HG02885 (cell line): ENCODE results near the gene UQCRC2.
"Not testable (repeated sequence)": the region's sequence is repeated elsewhere in the genome, so short reads cannot be mapped to it uniquely, and the experiment has no call there.

Source experiments
- ATAC-seq: cut with Tn5 transposase; IDR thresholded peaks from one replicate; pipeline ENCODE4 v1.9.1; 2021; ENCODE audit warnings: mild to moderate bottlenecking; ENCODE audit not compliant: unreplicated experiment, poor library complexity

UQCRC2 gene

GRCh38 chr16:21973945-21974344 lies 20.8 kb downstream of the UQCRC2 start:
- no peak for ATAC-seq

- no peak for ATAC-seq
Measured at GRCh38 chr16:21980032-21980431, 26.9 kb downstream of the UQCRC2 start.

DNA sequence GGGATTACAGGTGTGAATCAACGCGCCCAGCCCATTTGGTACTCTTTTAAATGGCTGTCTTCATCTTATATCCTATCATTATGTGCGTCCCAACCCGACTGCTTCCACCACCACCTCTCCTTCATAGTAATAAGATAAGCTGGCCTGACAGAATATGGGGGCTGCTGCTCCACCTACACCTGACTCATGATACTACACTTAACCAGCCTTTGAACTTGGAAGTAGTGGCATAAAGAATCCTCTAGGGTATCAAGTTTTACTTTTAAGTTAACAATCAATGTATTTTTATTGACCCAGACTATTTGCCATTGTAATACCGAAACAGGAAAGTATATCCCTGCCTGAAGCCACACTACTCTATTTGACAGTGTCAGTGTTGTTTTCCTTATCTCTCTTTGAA lies 28.9 kb downstream of the UQCRC2 start:
- no peak for ATAC-seq

DNA sequence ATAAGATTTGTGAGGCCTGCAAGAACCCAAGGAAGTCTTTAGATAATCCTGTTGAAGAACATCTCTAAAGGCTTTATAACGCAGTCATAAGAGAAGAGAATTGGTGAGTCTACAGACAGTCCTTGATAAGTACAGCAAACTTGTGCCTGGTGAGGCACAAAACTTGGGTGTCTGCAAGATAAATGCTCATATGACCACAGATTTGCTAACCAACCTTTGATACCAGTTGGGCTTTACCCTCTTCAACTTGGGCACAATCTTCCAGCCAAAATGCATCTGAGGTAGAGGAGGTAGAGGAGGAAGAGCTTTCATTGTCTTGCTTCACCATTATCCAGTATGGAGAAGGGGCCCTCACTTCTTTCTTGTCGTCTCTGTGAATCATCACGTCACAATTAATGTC lies 30.9 kb downstream of the UQCRC2 start:
- no peak for ATAC-seq

GRCh38 chr16:21985524-21985923 lies 32.4 kb downstream of the UQCRC2 start:
- ATAC-seq = no peak

DNA sequence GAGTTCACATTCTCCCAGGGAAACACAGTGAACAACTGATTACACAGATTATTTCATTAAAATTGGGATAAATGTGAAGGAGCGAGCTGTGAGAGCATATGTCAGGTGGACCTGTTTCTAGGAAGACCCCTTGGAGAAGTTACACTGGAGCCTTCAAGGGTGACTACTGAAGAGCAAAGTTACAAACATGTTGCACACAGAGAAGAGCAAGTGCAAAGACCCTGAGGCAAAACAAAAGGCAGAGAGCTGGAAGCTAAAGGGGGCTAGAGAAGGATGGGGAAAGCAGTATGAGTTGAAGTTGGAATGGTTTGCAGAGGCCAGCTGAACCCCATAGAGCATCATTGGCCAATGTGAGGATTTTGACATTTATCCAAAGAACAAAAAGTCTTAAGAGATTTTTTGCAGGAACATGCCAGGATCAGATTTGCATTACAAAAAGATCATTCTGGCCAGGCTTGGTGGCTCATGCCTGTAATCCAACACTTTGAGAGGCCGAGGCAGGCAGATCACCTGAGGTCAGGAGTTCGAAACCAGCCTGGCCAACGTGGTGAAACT lies 33.6 kb downstream of the UQCRC2 start:
- no peak for ATAC-seq

DNA sequence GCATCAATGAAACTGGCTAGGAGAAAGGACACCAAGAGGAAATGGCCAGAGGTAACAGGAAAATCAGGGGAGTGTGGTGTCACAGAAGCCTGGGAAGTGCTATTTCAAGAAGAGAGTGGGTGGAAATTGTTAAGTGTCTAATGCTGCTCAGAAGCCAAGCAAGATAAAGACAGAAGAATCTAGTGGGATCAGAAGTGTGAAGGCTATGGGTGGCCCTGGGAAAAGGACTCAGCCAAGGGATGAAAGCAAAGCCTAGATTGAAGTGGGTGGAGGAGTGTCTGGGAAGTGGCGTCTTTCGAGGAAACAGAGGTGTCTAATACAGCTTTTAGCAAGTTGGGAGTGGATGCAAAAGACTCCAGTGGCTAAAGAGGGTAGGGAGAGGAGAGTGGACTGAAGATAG lies 34.3 kb downstream of the UQCRC2 start:
- no peak for ATAC-seq

- ATAC-seq = no peak
Measured at GRCh38 chr16:21989133-21989532, 36.0 kb downstream of the UQCRC2 start.

DNA sequence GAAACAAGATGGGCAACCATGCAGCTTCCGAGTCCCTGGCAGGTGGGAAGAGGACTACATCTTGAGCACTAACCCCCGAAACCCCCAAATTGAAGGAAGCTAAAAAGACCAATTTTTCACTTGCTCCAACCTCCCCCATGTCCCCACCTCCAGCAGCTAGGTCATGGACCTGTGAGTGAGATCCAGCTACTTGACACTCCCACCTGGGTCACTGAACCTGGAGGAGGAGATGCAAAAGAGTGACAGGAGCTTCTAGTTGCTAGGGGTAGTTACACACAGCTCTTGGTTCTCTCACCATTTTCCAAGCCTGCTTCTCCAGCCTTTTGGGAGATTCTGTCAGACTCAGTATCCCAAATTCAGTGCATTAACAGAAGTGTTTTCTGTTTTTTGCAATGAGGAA lies 36.6 kb downstream of the UQCRC2 start:
- no peak for ATAC-seq

GRCh38 chr16:21990381-21990944 lies 37.3 kb downstream of the UQCRC2 start:
- ATAC-seq = no peak

- no peak for ATAC-seq
Measured at GRCh38 chr16:21991621-21992020, 38.5 kb downstream of the UQCRC2 start.

- no peak for ATAC-seq
Measured at GRCh38 chr16:21994856-21995465, 41.8 kb downstream of the UQCRC2 start.

- ATAC-seq = no peak
Measured at GRCh38 chr16:21996923-21997696, 43.9 kb downstream of the UQCRC2 start.

GRCh38 chr16:21997697-21998480 lies 44.7 kb downstream of the UQCRC2 start:
- no peak for ATAC-seq

GRCh38 chr16:22001591-22001990 lies 48.4 kb downstream of the UQCRC2 start:
- no peak for ATAC-seq

- ATAC-seq = not testable (repeated sequence)
Measured at GRCh38 chr16:22002047-22002446, 48.9 kb downstream of the UQCRC2 start.

DNA sequence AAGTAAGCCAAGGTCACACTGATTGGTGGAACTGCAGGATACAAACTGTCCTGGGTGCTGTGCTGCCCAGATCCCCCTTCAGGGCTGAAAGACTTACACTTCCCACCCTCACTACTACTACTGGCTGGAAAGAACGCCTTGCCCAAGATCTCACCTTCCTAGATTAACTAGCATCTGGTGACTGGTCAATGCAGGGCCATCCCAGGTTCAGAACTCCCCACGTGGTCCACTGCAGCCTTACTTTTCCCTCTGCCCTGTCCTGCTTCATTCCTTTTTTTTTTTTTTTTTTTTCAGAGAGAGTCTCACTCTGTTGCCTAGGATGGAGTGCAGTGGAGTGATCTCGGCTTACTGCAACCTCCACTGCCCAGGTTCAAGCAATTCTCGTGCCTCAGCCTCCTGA lies 50.0 kb downstream of the UQCRC2 start:
- ATAC-seq = no peak

DNA sequence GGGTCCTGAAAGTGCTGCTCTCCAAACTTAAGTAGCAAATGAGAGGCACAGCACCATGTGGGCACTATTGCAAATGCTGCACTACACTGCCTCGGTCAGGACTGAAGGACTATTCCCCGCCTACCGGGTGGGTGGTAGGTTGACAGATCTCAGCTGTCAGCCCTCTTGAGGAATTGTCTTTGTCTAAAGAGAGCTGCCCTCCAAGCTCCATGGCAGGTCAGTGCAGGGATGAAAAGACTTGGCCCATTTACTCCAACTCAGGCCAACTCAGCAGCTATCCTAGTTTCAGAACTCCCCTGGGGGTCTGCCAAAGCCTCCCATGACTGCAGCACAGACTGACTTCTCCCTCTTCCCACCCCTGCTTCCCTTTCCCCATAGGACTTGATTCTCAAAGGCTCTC lies 51.2 kb downstream of the UQCRC2 start:
- no peak for ATAC-seq

DNA sequence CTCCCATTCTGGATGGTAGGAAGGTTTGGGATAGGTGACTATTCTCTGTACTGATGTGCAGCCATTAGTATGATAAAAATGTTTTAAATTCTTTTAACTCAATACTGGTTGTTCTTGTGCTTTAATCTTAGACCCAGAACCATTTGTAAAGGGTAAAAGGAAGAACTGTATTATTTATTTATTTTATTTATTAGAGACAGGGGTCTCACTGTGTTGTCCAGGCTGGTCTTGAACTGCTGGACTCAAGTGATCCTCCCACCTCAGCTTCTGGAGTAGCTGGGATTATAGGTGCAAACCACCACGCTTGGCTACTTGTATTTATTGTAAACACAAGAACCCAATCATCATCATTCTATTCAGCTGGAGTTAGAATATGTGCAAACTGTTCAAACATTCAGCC lies 52.6 kb downstream of the UQCRC2 start:
- no peak for ATAC-seq

DNA sequence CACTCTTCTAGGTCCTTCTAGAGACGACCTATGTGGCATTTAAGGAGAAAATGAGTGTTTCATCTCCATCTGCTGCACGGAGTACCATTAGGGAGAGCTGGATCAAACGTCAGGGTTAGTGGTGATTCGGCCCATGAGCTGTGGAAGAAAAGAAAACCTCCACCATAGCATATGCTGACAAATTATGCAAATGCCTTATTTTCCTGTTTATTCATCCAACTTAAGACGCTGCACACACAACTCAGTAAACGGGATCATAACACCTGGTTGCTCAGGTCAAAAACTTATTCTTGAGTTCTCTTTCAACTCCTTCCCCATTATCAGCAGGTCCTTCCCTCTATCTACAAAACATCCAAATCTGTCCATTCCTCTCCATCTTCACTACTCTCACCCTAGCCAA lies 53.5 kb downstream of the UQCRC2 start:
- no peak for ATAC-seq

- no peak for ATAC-seq
Measured at GRCh38 chr16:22007159-22007508, 54.0 kb downstream of the UQCRC2 start.
